NB4 (cell line): Measurements from ENCODE around the gene ULBP1.
"Not testable (repeated sequence)": the region's sequence is repeated elsewhere in the genome, so short reads cannot be mapped to it uniquely, and the experiment has no call there.

Source experiments
- MYC ChIP-seq: IDR thresholded peaks from 2 replicates; pipeline ENCODE4 v1.6.1; 2011; ENCODE audit warnings: low read depth, low read length
- POLR2A ChIP-seq: IDR thresholded peaks from 2 replicates; pipeline ENCODE4 v1.6.1; 2011; ENCODE audit warnings: mild to moderate bottlenecking; ENCODE audit not compliant: insufficient read length; ENCODE audit errors: extremely low read depth
- TF ChIP-seq, protein P1 (sequence below): IDR thresholded peaks from one replicate; pipeline ENCODE4 v1.5.1; 2012; ENCODE audit warnings: low read depth, low read length
- TF ChIP-seq, protein P2 (sequence below): IDR thresholded peaks from 2 replicates; pipeline ENCODE4 v1.6.1; 2011; ENCODE audit warnings: low read depth, low read length

- TF ChIP-seq, protein P1, sequence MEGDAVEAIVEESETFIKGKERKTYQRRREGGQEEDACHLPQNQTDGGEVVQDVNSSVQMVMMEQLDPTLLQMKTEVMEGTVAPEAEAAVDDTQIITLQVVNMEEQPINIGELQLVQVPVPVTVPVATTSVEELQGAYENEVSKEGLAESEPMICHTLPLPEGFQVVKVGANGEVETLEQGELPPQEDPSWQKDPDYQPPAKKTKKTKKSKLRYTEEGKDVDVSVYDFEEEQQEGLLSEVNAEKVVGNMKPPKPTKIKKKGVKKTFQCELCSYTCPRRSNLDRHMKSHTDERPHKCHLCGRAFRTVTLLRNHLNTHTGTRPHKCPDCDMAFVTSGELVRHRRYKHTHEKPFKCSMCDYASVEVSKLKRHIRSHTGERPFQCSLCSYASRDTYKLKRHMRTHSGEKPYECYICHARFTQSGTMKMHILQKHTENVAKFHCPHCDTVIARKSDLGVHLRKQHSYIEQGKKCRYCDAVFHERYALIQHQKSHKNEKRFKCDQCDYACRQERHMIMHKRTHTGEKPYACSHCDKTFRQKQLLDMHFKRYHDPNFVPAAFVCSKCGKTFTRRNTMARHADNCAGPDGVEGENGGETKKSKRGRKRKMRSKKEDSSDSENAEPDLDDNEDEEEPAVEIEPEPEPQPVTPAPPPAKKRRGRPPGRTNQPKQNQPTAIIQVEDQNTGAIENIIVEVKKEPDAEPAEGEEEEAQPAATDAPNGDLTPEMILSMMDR = not testable (repeated sequence)
- TF ChIP-seq, protein P2, sequence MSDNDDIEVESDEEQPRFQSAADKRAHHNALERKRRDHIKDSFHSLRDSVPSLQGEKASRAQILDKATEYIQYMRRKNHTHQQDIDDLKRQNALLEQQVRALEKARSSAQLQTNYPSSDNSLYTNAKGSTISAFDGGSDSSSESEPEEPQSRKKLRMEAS = not testable (repeated sequence)
- not testable (repeated sequence) for TF ChIP-seq POLR2A, MYC
These were observed 2.6 kb downstream of the ULBP1 start for GRCh38 chr6:149966319-149966718.
